HUES6 (cell line): ENCODE results near the gene GNAI3.
A peak's percentile ranks its signal among the peaks of the same experiment; 100 is the strongest.

Source experiments
- H3K27ac ChIP-seq: 2 replicates; pipeline ENCODE4 v1.7.0; 2013; ENCODE audit warnings: low read depth, mild to moderate bottlenecking, low read length, inconsistent platforms
- H3K27me3 ChIP-seq: 2 replicates; pipeline ENCODE4 v1.6.1; 2013; ENCODE audit warnings: low read length; ENCODE audit not compliant: control insufficient read depth, insufficient read depth
- H3K36me3 ChIP-seq: 2 replicates; pipeline ENCODE4 v1.6.1; 2013; ENCODE audit warnings: low read length; ENCODE audit not compliant: control insufficient read depth, insufficient read depth
- H3K4me1 ChIP-seq: 2 replicates; pipeline ENCODE4 v1.6.1; 2013; ENCODE audit warnings: low read length; ENCODE audit not compliant: control insufficient read depth, insufficient read depth
- H3K4me3 ChIP-seq: 2 replicates; pipeline ENCODE4 v1.5.1; 2013; ENCODE audit warnings: low read depth, low read length
- H3K9ac ChIP-seq: one replicate; pipeline ENCODE4 v1.6.1; 2013; ENCODE audit warnings: mild to moderate bottlenecking, low read length
- H3K9me3 ChIP-seq: 2 replicates; pipeline ENCODE4 v1.6.1; 2013; ENCODE audit warnings: low read depth, low read length; ENCODE audit not compliant: control insufficient read depth, insufficient read depth

Gene GNAI3

DNA sequence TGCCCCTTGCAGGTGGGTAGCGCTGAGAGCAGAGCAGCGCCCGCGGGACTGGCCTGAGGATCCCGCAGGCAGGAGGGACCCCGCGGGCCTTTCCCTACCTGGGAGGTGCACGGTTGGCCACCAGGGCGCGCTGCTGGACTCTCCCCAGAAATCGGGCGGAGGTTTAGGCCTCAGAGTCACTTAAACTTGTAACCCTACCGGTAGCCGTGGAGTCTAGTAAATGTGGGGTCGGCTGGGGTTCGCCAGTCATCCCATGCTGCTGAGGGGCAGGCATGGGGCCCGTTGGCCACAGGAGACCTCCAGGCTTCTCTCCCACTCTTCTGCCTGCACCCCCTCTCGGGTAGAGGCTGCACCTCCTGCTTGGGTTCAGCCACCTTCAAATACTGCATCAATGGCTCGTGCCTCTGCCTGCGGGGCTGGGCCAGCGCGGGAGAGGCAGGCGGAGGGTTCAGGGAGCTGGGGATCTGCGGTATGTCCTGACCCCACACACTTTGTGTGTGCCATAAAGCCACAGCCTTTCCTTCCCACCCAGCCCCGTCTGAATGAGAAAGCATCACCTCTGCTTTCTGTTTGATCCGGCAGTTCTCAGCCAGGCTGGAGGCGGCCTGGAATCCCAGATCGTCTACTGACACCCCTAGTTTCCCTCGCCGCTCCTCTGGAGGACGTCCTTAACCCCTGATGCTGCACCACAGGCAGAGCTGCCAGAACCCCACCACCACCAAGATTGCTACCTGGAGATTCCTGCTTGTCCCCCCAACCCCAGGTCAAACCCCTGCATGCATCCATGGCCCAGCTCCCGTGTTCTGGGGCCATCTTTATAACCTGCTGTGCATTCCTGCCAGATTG is 95.2 kb downstream of the GNAI3 start:
- Histone ChIP-seq H3K27me3 (peaks cover 7% of the 10 kb centered on the region), H3K36me3 (no peaks in the 10 kb centered on the region), H3K4me1 (peaks cover 11% of the 10 kb centered on the region), H3K9me3 (no peaks in the 10 kb centered on the region), H3K27ac (no peak overlapping the region), H3K9ac (no peak overlapping the region), H3K4me3 (no peak overlapping the region)

GRCh38 chr1:109644670-109645069 is 96.3 kb downstream of the GNAI3 start:
- Histone ChIP-seq H3K36me3 (no peaks in the 10 kb centered on the region), H3K9ac (no peak overlapping the region), H3K27me3 (peaks cover 7% of the 10 kb centered on the region), H3K27ac (no peak overlapping the region), H3K9me3 (no peaks in the 10 kb centered on the region), H3K4me1 (peaks cover 11% of the 10 kb centered on the region), H3K4me3 (no peak overlapping the region)

DNA sequence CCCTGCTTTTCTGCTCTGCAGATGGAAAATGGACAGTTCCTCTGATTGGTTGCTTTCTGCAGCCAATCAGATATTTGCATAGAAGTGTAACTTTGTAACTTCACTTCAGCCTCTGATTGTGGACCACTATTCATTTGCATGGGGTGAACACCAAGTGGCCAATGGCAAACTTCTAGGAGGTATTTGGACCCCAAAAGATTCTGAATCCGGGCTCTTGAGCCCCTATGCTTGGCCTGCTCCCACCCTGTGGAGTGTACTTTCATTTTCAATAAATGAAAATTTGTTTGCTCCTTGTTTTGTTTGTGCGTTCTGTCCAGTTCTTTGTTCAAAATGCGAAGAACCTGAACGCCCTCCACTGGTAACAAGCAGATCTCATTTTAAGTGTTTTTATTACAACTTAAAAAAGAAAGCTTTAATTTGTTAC is 101.1 kb downstream of the GNAI3 start:
- no peaks in the 10 kb centered on the region for H3K36me3 ChIP-seq
- H3K27me3 ChIP-seq, result peaks cover 20% of the 10 kb centered on the region
- H3K4me1 ChIP-seq, result no peaks in the 10 kb centered on the region
- no peak overlapping the region for H3K27ac ChIP-seq
- no peaks in the 10 kb centered on the region for H3K9me3 ChIP-seq
- no peak overlapping the region for H3K4me3 ChIP-seq
- H3K9ac ChIP-seq, result no peak overlapping the region

DNA sequence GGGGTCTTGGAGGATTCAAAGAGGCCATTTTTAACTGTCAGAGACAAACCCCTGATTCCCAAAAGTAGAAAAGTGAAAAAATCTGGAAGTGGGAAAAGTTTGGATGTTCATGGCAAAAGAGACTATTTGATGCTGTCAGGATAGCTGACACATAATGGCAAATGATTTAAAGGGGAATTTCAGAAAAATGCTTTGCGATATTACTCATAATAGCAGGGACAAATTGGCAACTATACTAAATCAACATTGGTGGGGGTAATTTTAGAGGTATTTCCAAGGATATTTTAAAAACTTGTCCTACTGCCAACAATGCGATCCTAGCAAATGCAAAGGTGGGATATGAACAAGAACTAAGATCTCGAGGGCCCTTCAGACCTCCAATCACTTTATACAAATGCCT is 102.2 kb downstream of the GNAI3 start:
- Histone ChIP-seq H3K27me3 (peaks cover 24% of the 10 kb centered on the region), H3K4me3 (no peak overlapping the region), H3K27ac (no peak overlapping the region), H3K9me3 (no peaks in the 10 kb centered on the region), H3K4me1 (peaks cover 3% of the 10 kb centered on the region; the same call in 1 of the 2 replicates), H3K9ac (no peak overlapping the region), H3K36me3 (no peaks in the 10 kb centered on the region)

DNA sequence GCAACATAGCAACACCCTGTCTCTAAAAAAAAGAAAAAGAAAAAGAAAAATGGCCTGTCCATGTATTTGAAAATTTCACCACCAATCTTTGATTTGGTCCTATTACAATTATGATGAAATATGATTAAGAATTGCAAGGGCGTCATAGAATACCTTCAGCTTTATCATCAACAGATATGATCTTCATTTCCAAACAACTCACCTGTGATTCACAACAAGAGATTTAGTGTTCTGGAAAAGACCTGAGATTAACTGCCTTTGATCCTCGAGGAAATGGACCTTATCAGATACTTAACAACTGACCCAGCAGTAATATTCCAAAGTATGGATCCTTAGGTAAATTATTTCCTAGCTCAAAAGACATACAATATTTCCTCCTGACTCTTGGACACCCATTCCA is 104.0 kb downstream of the GNAI3 start:
- Histone ChIP-seq H3K4me1 (peaks cover 3% of the 10 kb centered on the region; the same call in 1 of the 2 replicates), H3K4me3 (no peak overlapping the region), H3K27ac (no peak overlapping the region), H3K27me3 (peaks cover 24% of the 10 kb centered on the region), H3K9ac (no peak overlapping the region), H3K9me3 (no peaks in the 10 kb centered on the region), H3K36me3 (no peaks in the 10 kb centered on the region)

GRCh38 chr1:109653306-109653705 is 104.9 kb downstream of the GNAI3 start:
- no peaks in the 10 kb centered on the region for H3K36me3 ChIP-seq
- peaks cover 3% of the 10 kb centered on the region; the same call in 1 of the 2 replicates for H3K4me1 ChIP-seq
- no peak overlapping the region for H3K4me3 ChIP-seq
- H3K9ac ChIP-seq, result no peak overlapping the region
- H3K27ac ChIP-seq, result no peak overlapping the region
- no peaks in the 10 kb centered on the region for H3K9me3 ChIP-seq
- peaks cover 24% of the 10 kb centered on the region for H3K27me3 ChIP-seq

- Histone ChIP-seq H3K27me3 (peaks cover 24% of the 10 kb centered on the region), H3K9me3 (no peaks in the 10 kb centered on the region), H3K27ac (no peak overlapping the region), H3K9ac (no peak overlapping the region), H3K4me3 (no peak overlapping the region), H3K36me3 (peaks cover 4% of the 10 kb centered on the region; the same call in 1 of the 2 replicates), H3K4me1 (peaks cover 3% of the 10 kb centered on the region; the same call in 1 of the 2 replicates)
These were observed 106.1 kb downstream of the GNAI3 start for GRCh38 chr1:109654519-109654918.

- Histone ChIP-seq H3K4me1 (peaks cover 3% of the 10 kb centered on the region; the same call in 1 of the 2 replicates), H3K4me3 (peak within 1 kb of the TSS; percentile 96), H3K9ac (peak within 1 kb of the TSS; percentile 37), H3K27ac (no peak within 1 kb of the TSS), H3K36me3 (peaks cover 4% of the 10 kb centered on the region; the same call in 1 of the 2 replicates), H3K9me3 (no peaks in the 10 kb centered on the region), H3K27me3 (peaks cover 21% of the 10 kb centered on the region)
These were observed 107.5 kb downstream of the GNAI3 start, which contains the start of gene GSTM4 for GRCh38 chr1:109655615-109656519. Gene GSTM4 (plus strand): TSS chr1:109656099. CDS start chr1:109656390, 291 bp downstream.

DNA sequence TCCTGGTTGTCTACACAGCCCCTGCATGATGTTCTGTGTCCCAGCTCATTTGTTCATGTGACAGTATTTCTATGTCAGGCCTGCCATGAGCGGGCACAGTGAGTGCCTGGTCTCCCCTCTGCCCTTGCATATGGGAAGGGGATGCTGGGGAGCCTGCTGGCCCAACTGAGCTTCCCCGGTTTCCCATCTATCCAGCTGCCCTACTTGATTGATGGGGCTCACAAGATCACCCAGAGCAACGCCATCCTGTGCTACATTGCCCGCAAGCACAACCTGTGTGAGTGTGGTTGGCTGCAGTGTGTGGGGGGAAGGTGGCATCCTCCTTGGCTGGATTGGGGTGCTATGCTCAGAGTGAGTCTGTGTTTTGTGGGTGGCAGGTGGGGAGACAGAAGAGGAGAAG is 109.0 kb downstream of the GNAI3 start:
- Histone ChIP-seq H3K9ac (no peak overlapping the region), H3K27ac (no peak overlapping the region), H3K4me1 (peaks cover 3% of the 10 kb centered on the region; the same call in 1 of the 2 replicates), H3K9me3 (no peaks in the 10 kb centered on the region), H3K27me3 (peaks cover 15% of the 10 kb centered on the region), H3K36me3 (peaks cover 4% of the 10 kb centered on the region; the same call in 1 of the 2 replicates), H3K4me3 (no peak overlapping the region)

DNA sequence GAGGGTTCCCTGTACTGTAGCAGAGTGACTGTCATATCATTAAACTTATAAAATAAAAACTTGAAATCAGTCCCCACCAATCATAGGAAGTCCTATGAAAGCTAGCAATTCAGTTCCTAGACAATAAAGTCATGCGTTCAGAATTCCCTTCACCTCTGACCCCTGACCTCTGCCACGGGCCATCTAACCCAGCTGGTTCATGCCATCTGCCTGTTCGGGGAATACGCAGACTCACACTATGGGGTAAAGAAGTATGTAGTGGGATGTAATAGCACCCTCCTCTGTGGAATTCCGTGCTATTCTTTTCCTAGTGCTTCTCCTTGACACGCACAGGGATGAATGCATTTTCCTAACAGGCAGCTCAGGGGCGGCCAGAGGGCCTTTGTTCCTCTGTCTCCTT is 109.6 kb downstream of the GNAI3 start:
- Histone ChIP-seq H3K27me3 (peaks cover 12% of the 10 kb centered on the region), H3K4me1 (peaks cover 3% of the 10 kb centered on the region; the same call in 1 of the 2 replicates), H3K4me3 (no peak overlapping the region), H3K36me3 (peaks cover 4% of the 10 kb centered on the region; the same call in 1 of the 2 replicates), H3K9me3 (no peaks in the 10 kb centered on the region), H3K27ac (no peak overlapping the region), H3K9ac (no peak overlapping the region)
